Right ventricle myocardium superior (tissue), 1 donor: ENCODE results near the gene UBE2E2. TPM values are rescaled to one million over a fixed set of nuclear protein-coding genes. Genes with fewer than 3 reads are reported as not detected.

Experiments used
- ATAC-seq: fragments of 200-7000 bp; cut with Tn5 transposase; one replicate; pipeline ENCODE4 v1.9.1; 2020; ENCODE audit warnings: mild to moderate bottlenecking; ENCODE audit not compliant: poor library complexity
- DNase-seq: peaks from one replicate; pipeline ENCODE4 v3.0.0-alpha.2; 2020
- intact Hi-C: fragments of 100-400 bp; cut with DNase I; formaldehyde crosslinking; loops from one replicate; pipeline ENCODE4 v1.11.2; 2022
- total RNA-seq: library from RNA; stranded (reverse); fragmentation: NEBNext Ultra II Directional; extraction: Animal tissue kit (Norgen Biotek cat#: 25700); gene quantifications from one replicate; pipeline ENCODE4 v1.2.1, GENCODE V29; 2021
- donor health status: DM: no; HTN: yes; CAD: no; lungs with severe emphysema.

The UBE2E2 gene
- total RNA-seq, 1 donor from 2014 or later: 37.4 TPM

DNA sequence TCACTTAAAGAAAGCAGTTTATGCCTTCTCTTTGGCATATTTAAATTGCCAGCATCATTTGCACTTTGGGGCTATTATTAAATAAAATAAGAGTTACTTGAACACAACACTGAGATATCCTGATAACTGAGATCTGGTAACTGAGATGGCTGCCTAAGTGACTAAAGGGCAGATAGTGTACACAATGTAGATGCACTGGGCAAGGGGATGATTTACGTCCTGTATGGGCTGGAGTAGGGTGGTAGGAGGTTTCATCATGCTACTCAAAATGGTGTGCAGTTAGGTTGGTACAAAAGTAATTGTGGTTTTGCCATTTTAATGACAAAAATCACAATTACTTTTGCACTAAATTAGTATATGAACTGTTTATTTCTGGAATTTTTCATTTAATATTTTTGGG lies 196.1 kb downstream of the UBE2E2 start:
- intact Hi-C loops: no loop called here
- no peak for DNase-seq
- no peak for ATAC-seq

DNA sequence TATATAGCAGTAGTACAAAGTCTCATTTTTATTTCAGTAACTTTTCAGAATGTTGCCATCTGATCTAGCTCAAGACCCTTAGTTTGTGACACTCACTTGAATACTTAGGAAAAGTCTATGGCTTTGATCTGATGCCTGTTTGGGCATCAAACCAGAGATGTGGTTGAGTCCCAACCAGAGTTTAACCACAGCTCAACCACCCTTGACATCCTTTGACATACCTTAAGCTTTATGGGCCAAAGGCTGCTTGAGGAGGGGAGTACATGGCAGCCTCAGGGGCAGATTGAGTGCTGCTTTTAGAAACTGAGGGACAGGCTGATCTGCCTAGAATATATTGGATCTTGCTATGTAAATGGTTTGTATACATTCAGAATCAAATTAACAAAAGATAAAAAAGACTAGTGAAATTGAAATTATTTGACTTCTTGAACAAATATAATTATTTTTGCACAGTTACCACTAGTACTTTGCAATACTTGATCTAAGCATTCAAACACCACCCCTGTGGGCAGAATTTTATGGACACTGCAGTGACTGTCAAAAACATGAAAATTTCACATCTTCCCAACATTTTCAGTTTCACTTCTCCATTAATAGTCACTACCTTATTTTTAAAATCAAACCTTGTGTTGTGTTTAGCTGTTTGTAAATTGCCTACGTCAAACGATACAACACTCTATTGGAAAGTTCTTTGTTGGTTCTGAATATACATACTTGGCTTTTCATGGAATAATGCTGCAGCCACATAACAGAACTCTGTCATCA lies 199.8 kb downstream of the UBE2E2 start:
- no peak for ATAC-seq
- intact Hi-C loops: no loop called here
- DNase-seq: no peak

DNA sequence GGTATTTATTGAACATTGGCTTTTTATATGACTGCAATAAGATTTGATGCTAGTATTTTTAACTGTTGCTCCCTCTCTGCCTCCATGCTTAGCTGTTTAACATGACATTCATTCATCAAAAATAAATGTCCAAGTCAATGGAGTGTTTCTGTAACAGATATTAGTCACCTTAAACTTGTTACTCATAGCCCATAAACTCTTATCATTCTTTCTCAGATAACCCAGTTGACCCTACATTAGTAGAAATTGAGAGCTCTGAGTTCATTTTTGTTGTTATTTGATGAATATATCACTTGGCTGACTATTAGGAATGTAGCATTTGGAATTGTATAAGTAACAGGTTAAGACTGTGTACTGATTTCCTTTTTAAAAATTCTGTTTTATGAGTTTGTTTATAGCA lies 201.1 kb downstream of the UBE2E2 start:
- intact Hi-C loops: no loop called here
- DNase-seq (no peak), ATAC-seq (no peak)

DNA sequence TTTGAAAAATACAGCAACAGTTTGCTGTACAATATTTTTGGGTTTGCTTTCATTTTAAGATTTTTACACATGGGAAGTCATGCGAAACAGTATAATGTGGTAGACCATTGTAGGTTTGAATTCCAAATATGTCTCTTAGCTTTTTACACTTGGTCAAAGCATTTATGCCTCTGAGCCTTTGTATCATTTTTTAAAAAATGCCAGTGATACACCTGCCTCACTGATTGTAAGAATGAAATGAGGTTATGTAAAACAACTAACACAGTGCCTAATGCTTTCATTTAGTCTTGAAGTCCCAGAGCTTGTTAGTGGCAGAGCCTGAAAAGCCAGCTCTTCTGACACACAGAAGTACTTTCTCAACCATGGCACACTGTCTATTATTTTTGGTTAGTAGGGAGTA lies 202.0 kb downstream of the UBE2E2 start:
- intact Hi-C loops: no loop called here
- DNase-seq (no peak), ATAC-seq (no peak)

GRCh38 chr3:23406601-23407000 lies 203.5 kb downstream of the UBE2E2 start:
- intact Hi-C loops: no loop called here
- DNase-seq (no peak), ATAC-seq (no peak)

GRCh38 chr3:23418026-23418425 lies 214.9 kb downstream of the UBE2E2 start:
- ATAC-seq (no peak), DNase-seq (no peak)
- intact Hi-C loops: no loop called here

DNA sequence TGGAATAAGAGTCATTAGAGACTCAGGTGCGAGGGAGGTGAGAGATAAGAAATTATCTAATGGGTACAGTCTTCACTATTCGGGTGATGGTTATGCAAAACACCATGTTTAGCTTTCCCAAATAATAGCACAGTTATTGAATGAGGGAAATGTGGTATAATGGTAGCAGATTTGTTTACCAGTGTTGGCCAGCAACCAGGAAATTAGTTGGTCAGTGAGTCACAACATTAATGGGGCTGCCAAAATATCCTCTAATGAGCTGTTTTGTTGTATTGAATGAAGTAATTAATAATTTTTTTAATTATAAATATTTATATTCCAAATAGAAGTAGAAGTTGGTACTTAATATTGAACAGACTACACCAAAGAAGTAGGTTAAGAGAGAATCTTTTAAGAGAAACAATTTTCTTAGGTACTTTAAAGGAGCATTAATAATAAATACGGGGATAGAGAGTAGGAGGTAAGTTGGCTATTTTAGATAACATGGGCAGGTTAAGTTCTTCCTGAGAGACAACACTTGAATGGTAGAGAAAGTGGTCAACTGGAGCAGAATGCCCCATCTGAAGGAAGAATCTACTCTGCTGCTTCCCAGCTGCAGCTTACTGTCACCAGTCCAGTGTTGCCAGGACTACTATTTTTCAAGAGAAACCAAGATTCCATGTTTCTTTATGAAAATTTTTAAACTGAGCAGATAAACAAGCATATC lies 218.8 kb downstream of the UBE2E2 start:
- DNase-seq (no peak), ATAC-seq (no peak)
- intact Hi-C loops: no loop called here

DNA sequence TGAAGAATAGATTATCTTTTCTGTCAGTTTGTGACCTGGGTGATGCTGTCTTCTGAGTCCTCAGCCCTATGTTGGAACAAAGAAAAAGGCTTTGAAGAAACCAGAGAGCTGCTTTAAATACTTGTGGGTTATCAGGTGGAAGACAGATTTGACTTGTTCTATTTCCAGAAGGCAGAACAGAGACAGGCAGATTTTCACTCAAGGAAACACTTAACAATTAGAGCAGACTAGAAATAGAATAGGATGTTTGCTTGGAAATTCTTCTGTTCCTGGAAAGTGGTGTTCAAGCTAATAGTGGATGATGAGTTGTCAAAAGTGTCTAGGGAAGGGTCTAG lies 219.4 kb downstream of the UBE2E2 start:
- ATAC-seq (no peak), DNase-seq (no peak)
- intact Hi-C loops: no loop called here

- DNase-seq (no peak), ATAC-seq (no peak)
- intact Hi-C loops: no loop called here
Measured at GRCh38 chr3:23425410-23425809, 222.3 kb downstream of the UBE2E2 start.

GRCh38 chr3:23430781-23431398 lies 227.8 kb downstream of the UBE2E2 start:
- ATAC-seq: no peak
- no peak for DNase-seq
- intact Hi-C loops: no loop called here

DNA sequence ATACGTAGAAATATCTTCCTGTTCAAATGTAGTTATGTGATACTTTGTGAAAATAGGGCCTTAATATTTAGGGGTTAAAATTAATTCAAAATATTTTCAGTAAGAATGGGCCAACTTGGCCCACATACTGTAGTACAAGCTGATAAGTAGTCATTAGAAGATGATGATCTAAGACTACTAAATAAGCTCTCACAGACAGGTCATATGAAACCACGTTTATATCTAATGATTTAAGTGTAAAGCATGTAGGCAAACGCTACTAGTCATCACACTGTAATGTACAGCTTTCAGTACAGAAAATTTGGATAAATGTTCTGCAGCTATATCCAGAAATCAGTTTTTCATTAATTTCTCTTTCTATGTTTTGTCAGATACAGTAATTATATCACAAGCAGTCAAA lies 228.6 kb downstream of the UBE2E2 start:
- DNase-seq (no peak), ATAC-seq (no peak)
- intact Hi-C loops: no loop called here

- ATAC-seq: no peak
- intact Hi-C loops: no loop called here
- no peak for DNase-seq
Measured at GRCh38 chr3:23435318-23435717, 232.2 kb downstream of the UBE2E2 start.

DNA sequence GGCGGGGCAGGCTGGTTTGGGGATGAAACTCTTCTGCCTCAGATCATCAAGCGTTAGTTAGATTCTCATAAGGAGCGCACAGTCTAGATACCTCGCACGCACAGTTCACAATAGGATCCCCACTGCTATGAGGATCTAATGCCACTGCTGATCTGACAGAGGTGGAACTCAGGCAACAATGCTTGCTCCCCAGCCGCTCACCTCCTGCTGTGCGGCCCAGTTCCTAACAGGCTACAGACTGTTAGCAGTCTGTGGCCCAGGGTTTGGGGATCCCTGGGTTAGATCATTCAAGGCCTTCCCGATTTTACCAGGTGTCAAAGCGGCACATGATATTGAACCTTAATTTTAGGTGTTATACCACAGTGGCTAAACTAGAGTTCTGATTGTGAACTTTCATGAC lies 232.8 kb downstream of the UBE2E2 start:
- DNase-seq (no peak), ATAC-seq (no peak)
- intact Hi-C loops: no loop called here

GRCh38 chr3:23437484-23438145 lies 234.5 kb downstream of the UBE2E2 start:
- ATAC-seq (no peak), DNase-seq (no peak)
- intact Hi-C loops: no loop called here

DNA sequence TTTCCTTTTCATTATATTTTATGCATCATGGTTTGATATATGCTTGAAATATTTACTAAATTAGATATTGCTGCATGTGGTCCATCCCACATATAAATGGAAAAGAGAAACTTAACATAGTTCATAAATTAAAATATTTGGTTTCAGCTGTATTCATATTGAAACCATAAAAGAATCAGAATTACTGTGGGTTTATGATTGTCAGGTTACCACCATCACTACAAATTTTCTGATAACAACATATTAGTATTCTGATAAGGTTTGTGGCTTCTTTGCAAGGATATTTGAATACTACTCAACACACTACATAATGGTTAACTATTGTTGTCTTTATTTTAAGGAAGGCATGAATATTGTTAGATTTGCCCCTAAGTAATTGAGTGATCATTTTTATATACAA lies 235.5 kb downstream of the UBE2E2 start:
- intact Hi-C loops: no loop called here

GRCh38 chr3:23439080-23439479 lies 236.0 kb downstream of the UBE2E2 start:
- intact Hi-C loops: no loop called here
- ATAC-seq: no peak
- no peak for DNase-seq

More for the DNA sequence above, 235.5 kb downstream of the UBE2E2 start:
- DNase-seq: no peak
- no peak for ATAC-seq

DNA sequence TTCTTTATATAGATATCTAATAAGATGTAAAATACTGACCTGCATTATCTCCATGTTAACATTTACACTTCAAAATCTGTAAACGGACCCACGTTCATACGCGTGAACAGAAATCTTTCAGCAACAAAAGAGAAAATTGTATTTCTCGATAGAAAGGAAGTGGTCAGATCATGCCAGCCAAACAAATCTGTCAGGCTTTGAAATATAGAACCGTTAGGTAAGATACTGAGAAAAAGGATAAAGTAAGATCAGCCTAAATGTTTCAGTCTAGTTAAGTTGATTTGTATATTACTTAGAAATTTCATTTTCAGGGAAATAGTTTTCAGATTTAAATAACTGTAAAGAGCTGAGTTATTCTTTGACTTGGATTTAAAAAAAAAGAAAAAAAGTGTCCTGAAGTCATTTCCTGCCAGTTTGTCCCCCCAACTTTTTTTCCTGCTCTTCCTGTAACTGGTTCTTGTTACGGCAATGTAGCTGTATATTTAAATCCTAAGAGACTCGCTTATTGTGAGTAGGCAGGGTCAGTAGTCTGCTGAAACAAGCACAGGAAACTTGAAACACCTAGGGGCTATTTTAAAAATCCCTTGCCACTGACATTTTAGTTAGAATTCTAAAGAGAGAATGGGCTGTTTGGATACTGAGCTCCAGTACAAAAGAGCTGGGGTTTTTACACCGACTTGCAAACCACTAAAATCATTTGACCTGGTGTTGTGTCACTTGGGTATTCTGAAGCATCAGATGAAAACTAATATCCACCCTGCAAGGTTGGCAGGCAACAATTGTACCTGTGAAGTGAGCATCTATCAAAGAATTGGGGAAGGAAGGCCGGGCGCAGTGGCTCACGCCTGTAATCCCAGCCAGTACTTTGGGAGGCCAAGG lies 237.5 kb downstream of the UBE2E2 start:
- no peak for ATAC-seq
- intact Hi-C loops: no loop called here
- no peak for DNase-seq

GRCh38 chr3:23442598-23443383 lies 239.7 kb downstream of the UBE2E2 start:
- ATAC-seq (no peak), DNase-seq (no peak)
- intact Hi-C loops: no loop called here
